ENCODE data around the gene SLC9A3.

Gene SLC9A3

GRCh38 chr5:430214-430925 lies 93.9 kb downstream of the SLC9A3 start:
- DNase-seq (ENCODE audit: low read depth in 2 of 2): no peak

DNA sequence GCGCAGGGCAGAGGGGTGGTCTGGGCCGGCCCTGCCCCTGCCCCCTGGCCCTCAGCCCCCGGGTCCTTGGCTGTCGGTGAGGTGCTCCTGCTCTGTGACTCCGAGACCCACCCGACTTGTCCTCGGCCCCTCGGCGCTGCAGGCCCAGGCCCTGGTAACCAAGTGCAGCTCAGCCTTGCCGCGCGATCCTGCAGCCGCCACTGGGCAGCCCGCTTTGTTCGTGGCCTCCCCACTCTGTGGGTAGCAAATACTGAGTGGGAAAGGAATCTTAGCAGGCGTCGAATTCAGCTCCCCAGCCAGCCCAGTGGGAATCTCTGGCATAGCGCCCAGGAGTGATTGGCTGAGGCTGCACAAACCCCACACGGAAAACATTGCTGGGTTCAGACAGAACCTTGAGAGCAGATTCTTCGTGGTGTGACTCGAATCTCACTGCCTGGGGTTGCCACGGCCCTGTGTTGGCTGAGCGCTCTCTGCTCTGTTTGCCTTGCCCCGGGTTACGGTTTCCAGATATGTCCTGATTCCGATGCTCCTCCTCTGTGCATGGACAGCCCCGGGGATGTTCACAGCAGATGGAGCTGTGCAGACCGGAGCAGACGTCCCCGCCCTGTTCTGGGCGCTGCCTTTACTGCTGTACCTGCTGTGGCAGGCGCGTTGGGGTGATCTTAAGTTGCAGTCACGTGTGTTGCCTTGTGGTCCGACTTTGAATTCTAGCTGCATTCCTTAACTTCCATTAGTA lies 94.6 kb downstream of the SLC9A3 start:
- DNase-seq (ENCODE audit: low read depth in 2 of 2): no peak

GRCh38 chr5:428754-429452 lies 95.3 kb downstream of the SLC9A3 start:
- DNase-seq (ENCODE audit: low read depth in 2 of 2): no peak

- DNase-seq (ENCODE audit: low read depth in 2 of 2): no peak
These were observed 96.0 kb downstream of the SLC9A3 start for GRCh38 chr5:428219-428618.

- no peak for DNase-seq (ENCODE audit: low read depth in 2 of 2)
These were observed 96.7 kb downstream of the SLC9A3 start for GRCh38 chr5:427415-428087.

- DNase-seq (ENCODE audit: low read depth in 2 of 2): no peak
These were observed 97.8 kb downstream of the SLC9A3 start for GRCh38 chr5:426392-426976.

DNA sequence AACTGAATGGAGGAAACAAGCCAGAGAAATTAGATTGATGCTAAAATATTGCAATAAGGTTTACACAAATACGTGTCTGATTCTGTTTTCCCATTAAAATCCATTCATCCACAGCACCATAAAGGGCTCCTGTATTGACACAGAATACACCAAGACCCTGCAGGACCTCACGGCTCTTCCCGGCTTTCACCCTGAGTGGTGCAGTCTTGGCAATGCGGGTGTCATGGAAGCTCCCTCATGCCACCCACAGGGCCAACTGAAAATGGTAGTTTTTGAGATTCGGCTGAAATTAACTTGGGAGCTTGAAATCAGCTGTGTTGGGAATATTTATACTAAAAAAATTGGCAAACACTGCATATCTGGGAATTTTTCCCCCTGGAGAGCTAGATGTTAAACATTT lies 98.5 kb downstream of the SLC9A3 start:
- no peak for DNase-seq (ENCODE audit: low read depth in 2 of 2)

DNA sequence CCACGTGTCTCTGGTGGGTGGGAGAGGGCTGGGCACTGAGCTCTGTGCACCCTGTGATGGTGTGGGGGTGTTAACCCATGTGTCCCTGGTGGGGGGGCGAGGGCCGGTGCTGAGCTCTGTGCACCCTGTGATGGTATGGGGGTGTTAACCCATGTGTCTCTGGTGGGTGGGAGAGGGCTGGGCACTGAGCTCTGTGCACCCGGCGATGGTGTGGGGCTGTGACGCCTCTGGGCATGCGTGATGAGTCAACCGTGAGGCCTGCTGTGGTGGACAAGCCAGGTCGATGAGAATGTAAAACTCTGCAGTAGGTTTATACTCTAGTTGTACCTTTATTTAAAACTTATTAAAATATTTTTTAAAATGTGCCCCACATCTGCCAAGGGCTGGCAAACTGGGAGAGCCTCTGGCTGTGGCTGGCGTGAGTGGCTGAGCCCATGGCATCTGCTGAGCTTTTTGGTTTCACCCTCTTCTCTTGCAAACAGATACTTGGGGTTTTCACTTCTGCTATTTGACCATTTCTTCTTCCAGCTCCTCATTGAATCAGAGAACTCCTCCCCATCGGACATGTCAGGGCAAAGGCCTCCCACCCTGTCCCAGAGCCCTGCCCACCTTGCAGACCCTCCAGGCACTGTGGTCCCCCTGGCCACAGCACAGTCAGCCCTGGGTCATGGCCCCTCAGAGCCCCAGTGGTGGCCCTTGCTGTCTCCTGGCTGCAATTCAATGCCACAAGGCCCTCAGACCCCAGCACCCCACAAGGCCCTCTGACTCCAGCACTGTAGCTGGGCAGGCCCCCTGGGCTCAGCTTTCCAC lies 99.7 kb downstream of the SLC9A3 start:
- DNase-seq (ENCODE audit: low read depth in 2 of 2): no peak

DNA sequence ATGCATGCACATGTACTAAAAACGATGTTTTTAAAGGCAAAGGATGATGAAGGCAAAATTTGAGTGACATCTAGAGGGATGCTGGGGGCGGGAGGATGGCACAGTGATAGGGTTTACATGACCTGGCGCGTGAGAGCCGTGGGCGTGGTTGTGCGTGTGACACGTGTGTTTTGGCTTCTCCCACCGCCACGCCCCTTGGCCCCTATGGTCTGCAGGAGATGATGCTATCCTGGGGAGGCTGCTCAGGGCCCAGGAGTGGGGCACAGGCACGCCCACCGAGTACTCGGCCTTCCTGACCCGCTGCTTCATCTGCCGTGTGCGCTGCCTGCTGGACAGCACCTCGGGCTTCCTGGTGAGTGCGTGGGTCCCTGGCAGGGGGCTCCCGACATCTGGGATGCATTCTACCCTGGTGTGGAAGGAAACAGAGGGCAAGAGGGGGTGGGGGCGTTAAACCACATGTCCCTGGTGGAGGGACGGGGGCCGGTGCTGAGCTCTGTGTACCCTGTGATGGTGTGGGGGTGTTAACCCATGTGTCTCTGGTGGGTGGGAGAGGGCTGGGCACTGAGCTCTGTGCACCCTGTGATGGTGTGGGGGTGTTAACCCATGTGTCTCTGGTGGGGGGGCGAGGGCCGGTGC lies 100.5 kb downstream of the SLC9A3 start:
- DNase-seq (ENCODE audit: low read depth in 2 of 2): no peak

GRCh38 chr5:423233-423565 lies 101.0 kb downstream of the SLC9A3 start:
- DNase-seq (ENCODE audit: low read depth in 2 of 2): no peak

DNA sequence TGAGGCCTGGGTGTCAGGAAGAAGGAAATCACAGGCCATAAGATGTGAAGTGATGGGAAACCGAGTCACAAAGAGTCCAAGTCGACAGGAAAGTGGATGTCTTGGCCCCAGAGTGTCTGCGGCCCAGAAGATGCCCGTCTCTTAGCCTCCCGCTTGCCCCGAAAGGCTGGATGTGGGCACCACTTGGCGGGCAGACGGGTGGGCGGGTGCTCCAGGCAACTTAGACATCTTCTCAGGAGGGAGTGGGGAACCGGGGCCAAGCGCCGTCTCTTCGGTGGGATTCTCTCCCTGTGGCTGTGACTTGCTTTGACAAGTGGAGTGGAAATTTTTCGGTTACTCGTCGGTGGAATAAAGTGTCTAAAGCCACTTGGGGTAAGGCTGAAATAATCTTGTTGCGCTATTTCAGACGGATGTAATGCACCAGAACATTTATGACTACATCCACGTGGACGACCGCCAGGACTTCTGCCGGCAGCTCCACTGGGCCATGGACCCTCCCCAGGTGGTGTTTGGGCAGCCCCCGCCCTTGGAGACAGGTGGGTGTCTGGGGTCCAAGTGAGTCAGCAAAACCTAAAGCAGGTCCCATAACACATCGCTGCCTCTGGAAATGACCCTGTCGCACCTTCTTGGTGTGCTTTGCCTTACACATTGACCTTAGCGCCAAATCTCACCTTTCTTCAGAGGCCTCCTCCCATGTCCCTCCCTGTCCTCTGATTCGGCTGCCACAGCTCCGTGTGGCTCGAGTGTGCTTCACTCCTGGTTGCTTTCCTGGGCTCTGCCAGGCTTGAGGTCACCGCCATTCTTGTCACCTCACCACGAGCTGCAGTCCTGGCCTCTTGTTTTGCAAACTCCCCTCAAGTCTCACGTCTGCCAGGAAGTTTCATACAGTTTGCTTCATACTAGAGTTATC lies 101.7 kb downstream of the SLC9A3 start:
- no peak for DNase-seq (ENCODE audit: low read depth in 2 of 2)

DNA sequence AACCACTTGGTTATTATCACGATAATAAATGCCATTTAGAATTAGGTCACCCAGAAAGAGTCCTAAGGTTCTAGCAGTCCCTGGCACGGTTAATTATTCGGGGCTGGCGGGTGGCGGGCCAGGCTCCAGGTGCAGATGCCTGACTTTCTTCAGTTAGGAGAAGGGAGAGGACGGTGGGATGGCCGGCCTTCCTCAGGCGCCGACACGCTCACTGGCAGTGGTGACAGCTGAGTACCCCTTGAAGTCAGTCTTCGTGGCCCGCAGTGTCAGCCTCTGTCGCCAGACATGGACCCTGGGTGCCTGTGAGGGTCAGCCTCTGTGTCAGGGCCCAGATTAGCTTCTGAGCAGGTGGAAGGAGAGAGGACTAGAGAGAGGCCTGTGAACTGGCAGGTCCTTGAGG lies 102.3 kb downstream of the SLC9A3 start:
- DNase-seq (ENCODE audit: low read depth in 2 of 2): no peak

DNA sequence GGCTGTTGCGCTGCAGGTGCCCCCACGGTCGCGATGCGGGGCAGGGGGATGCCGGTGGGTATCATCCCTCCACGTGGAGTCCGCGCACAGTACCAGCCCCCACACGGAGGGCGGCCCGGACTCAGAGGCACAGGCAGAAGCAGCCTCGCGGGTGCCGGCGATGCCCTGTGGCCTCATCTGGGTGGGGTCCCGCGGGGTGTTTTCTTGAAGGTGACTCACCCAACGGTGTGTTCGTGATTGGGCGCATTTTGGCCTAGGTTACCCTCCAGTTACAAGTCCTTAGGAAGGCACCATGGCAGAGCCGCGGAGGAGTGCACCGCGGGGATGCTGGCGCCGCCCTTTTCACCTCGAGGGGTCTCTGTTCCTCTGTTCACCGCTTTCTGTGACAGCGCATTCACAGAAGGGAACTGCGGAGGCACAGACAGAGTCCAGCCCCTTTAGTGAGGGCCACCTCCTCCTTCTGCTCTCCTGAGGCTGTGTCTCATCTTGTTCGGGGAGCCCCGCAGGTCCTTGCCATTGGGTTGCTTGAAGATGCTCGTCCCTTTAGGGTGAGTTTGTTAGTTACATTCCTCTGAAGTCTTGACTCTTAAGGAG lies 102.9 kb downstream of the SLC9A3 start:
- no peak for DNase-seq (ENCODE audit: low read depth in 2 of 2)

GRCh38 chr5:420632-421286 lies 103.5 kb downstream of the SLC9A3 start:
- DNase-seq (ENCODE audit: low read depth in 2 of 2): no peak

All from stimulated activated CD4-positive, alpha-beta T cell treated with anti-CD3 and anti-CD28 coated beads, Interleukin-4, amount 100 ng/mL, for 48 hours (primary cell).